Hematopoietic multipotent progenitor cell treated with erythropoietin and hydrocortisone succinate and interleukin-3 and kit ligand, for 15 days (in vitro differentiated cells): ENCODE results near the gene SPATA25.
"Not testable (repeated sequence)": the region's sequence is repeated elsewhere in the genome, so short reads cannot be mapped to it uniquely, and the experiment has no call there.

Source experiments
- DNase-seq: peaks from one replicate; pipeline ENCODE4 v3.0.0-alpha.2; 2015; ENCODE audit warnings: low spot score

The SPATA25 gene

GRCh38 chr20:45892828-45893500, 5.5 kb upstream of the SPATA25 start:
- DNase-seq = no peak

GRCh38 chr20:45892049-45892825, 4.8 kb upstream of the SPATA25 start:
- DNase-seq = peak; percentile 43

GRCh38 chr20:45890985-45891983, 3.9 kb upstream of the SPATA25 start, which contains the start of the genes CTSA and NEURL2:
TSS of gene CTSA (plus strand) at chr20:45891335. CDS start at chr20:45891569, 234 bp downstream.
TSS of gene NEURL2 (minus strand) at chr20:45891208. CDS start at chr20:45890991, 217 bp downstream.
- DNase-seq = peak; percentile 80

- peak; percentile 54 for DNase-seq
Measured at GRCh38 chr20:45890077-45890984, 2.9 kb upstream of the SPATA25 start.

- no peak for DNase-seq
Measured at GRCh38 chr20:45888681-45889080, 1.3 kb upstream of the SPATA25 start.

GRCh38 chr20:45886590-45887345, 654 bp downstream of the SPATA25 start:
- no peak for DNase-seq

GRCh38 chr20:45883100-45883469, 4.3 kb downstream of the SPATA25 start:
- no peak for DNase-seq

- no peak for DNase-seq
Measured at GRCh38 chr20:45882469-45883099, 4.8 kb downstream of the SPATA25 start.

- DNase-seq = peak; percentile 100
Measured at GRCh38 chr20:45880988-45881788, 6.2 kb downstream of the SPATA25 start, which contains the start of gene ZSWIM1. TSS of gene ZSWIM1 (plus strand) at chr20:45881227. CDS start at chr20:45882593, 1,366 bp downstream.

- DNase-seq = peak; percentile 83
Measured at GRCh38 chr20:45878076-45878761, 9.2 kb downstream of the SPATA25 start.

GRCh38 chr20:45874576-45874975, 12.8 kb downstream of the SPATA25 start:
- DNase-seq = no peak

GRCh38 chr20:45874104-45874481, 13.3 kb downstream of the SPATA25 start:
- not testable (repeated sequence) for DNase-seq

GRCh38 chr20:45873409-45874103, 13.9 kb downstream of the SPATA25 start:
- no peak for DNase-seq

- DNase-seq = no peak
Measured at GRCh38 chr20:45872626-45873025, 14.8 kb downstream of the SPATA25 start.

GRCh38 chr20:45867819-45868176, 19.6 kb downstream of the SPATA25 start:
- DNase-seq = no peak

- no peak for DNase-seq
Measured at GRCh38 chr20:45867136-45867818, 20.1 kb downstream of the SPATA25 start.

GRCh38 chr20:45866454-45866853, 21.0 kb downstream of the SPATA25 start:
- no peak for DNase-seq
